Measurements from ENCODE around the gene RUNX1. TPM values are rescaled to one million over a fixed set of nuclear protein-coding genes. Genes with fewer than 3 reads are reported as not detected.

RUNX1 gene
- total and polyA plus RNA-seq, 10 of the 15 experiments (the other 5 are each of a cell fraction or from before 2014, with no cell fraction given) = 0.90 to 15.2 (median 4.1) TPM

- DNase-seq (ENCODE audit: low read depth, low spot score) (no peak), ATAC-seq (no peak), FAIRE-seq (no peak)
- Histone ChIP-seq H3K36me3 (ENCODE audit: control insufficient read depth in 2 of 2, insufficient read depth in 2 of 2, low read length in 1 of 2) (no peaks in the 10 kb centered on the region), H3K4me1 (ENCODE audit: control insufficient read depth, insufficient read depth, low read length) (peaks cover 5% of the 10 kb centered on the region), H2AFZ (ENCODE audit: control insufficient read depth, low read depth, low read length) (no peak overlapping the region), H3K4me3 (no peak overlapping the region), H4K20me1 (ENCODE audit: control insufficient read depth, insufficient read depth) (no peaks in the 10 kb centered on the region), H3K27ac (ENCODE audit: control insufficient read depth, insufficient read depth) (no peak overlapping the region), H3K4me2 (ENCODE audit: control insufficient read depth, insufficient read depth) (no peak overlapping the region), H3K79me2 (ENCODE audit: control insufficient read depth, insufficient read depth, low read length) (no peaks in the 10 kb centered on the region), H3K9me3 (replicated peaks; ENCODE audit: control insufficient read depth, insufficient read depth, low read length) (no peaks in the 10 kb centered on the region), H3K27me3 (replicated peaks in 1 of 2; ENCODE audit: control insufficient read depth in 2 of 2, insufficient read depth in 2 of 2, low read length in 1 of 2) (0 out of 4 replicates have a peak, but pooled peaks cover 0 to 6% of the 10 kb centered on the region in 2 experiments), H3K9ac (ENCODE audit: control insufficient read depth, insufficient read depth, low read length) (no peak overlapping the region)
- RAD21 ChIA-PET (ENCODE audit: unreplicated experiment) = no interaction called here
- CTCF ChIA-PET = interaction anchor here (1.0 kb wide), 1 partner anchor 8 kb away, joined by 5 read pairs; no protein-coding TSS in a partner anchor
- intact Hi-C loops (cut with micrococcal nuclease; ENCODE audit: unreplicated experiment) (no loop called here), in situ Hi-C loops (cut with MboI) (no loop called here)
- BruUV-seq (replicated peaks) = no TSS peak
- TF ChIP-seq CBFB (IDR thresholded peaks at IDR 0.05; ENCODE audit: low read depth) (no peak), RAD51 (IDR thresholded peaks at IDR 0.05) (no peak), ZBTB33 (IDR thresholded peaks at IDR 0.05) (no peak), SREBF1 (IDR thresholded peaks at IDR 0.05; ENCODE audit: low read length) (no peak), RCOR1 (conservative IDR thresholded peaks at IDR 0.05; ENCODE audit: low read depth, low read length) (no peak), PAX5 (IDR thresholded peaks at IDR 0.05; ENCODE audit: borderline replicate concordance, low read depth, low read length) (no peak), SUPT20H (IDR thresholded peaks at IDR 0.05; ENCODE audit: borderline replicate concordance, control insufficient read depth, low read depth, low read length) (no peak), TCF7 (IDR thresholded peaks at IDR 0.05; ENCODE audit: borderline replicate concordance) (no peak), SRF (IDR thresholded peaks at IDR 0.05; ENCODE audit: low read depth in 2 of 2, low read length in 2 of 2) (no peak), MYB (IDR thresholded peaks at IDR 0.05; ENCODE audit: borderline replicate concordance, low read depth, low read length) (no peak), NR2F1 (conservative IDR thresholded peaks at IDR 0.05) (no peak), HDAC6 (IDR thresholded peaks at IDR 0.05; ENCODE audit: unreplicated experiment) (no peak), CREB1 (IDR thresholded peaks at IDR 0.05; ENCODE audit: low read depth) (no peak), WRNIP1 (IDR thresholded peaks at IDR 0.05; ENCODE audit: borderline replicate concordance, low read depth, low read length) (no peak), BCL11A (IDR thresholded peaks at IDR 0.05; ENCODE audit: low read depth, low read length) (no peak), EED (IDR thresholded peaks at IDR 0.05; ENCODE audit: low read depth) (no peak), MXI1 (IDR thresholded peaks at IDR 0.05; ENCODE audit: low read depth, low read length) (no peak), JUNB (IDR thresholded peaks at IDR 0.05) (no peak), FOXK2 (IDR thresholded peaks at IDR 0.05) (no peak)
- POLR2A ChIA-PET = interaction anchor here (0.6 kb wide), 1 partner anchor 40 kb away, joined by 3 read pairs; no protein-coding TSS in a partner anchor
- 96% methylated on average over 1 of the region's 1 CpG for WGBS (ENCODE audit: insufficient coverage, insufficient replicate concordance, low lambda C conversion rate, missing lambda C conversion rate)
- SMC1A ChIA-PET (ENCODE audit: uncharacterized antibody, unreplicated experiment) = no interaction called here
Observed at GRCh38 chr21:34935452-34935851, 113.7 kb downstream of the RUNX1 start.

Measured in GM12878 (cell line).